ENCODE data around the gene TSR1.

- no peak for TF ChIP-seq CTCF (IDR thresholded peaks at IDR 0.05)
- no peak for TF ChIP-seq POLR2A (IDR thresholded peaks at IDR 0.05)
These were observed 41.4 kb upstream of the TSR1 start for GRCh38 chr17:2377659-2378058.
